ENCODE data around the gene NEDD4L.

Gene NEDD4L

DNA sequence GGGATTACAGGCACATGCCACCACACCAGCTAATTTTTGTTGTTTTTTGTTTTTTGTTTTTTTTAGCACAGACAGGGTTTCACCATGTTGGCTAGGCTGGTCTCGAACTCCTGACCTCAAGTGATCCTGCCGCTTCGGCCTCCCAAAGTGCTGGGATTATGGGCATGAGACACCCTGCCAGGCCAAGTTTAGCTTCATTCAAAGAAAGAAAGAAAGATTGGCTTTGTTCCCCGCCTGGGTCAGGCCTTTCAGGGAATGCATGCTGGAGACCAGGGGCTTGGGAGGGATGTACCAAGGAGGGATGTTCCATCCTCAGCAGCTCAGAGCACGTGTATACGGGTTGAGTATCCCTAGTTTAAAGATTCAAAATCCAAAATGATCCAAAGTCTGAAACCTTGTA is 301.8 kb downstream of the NEDD4L start:
- no peaks in the 10 kb centered on the region for H4K20me1 ChIP-seq (ENCODE audit: low read depth, low read length)
- no peak overlapping the region for H3K4me3 ChIP-seq (ENCODE audit: insufficient read depth, low read length, poor library complexity, severe bottlenecking)
- H2AFZ ChIP-seq (ENCODE audit: low read depth, low read length, severe bottlenecking), result no peak overlapping the region
- no peaks in the 10 kb centered on the region for H3K9me2 ChIP-seq (replicated peaks; ENCODE audit: insufficient read depth, low read length)
- no peak overlapping the region for H3K4me2 ChIP-seq (ENCODE audit: low read depth, low read length, poor library complexity, severe bottlenecking)
- H3K9ac ChIP-seq (ENCODE audit: low read length), result no peak overlapping the region
- no peaks in the 10 kb centered on the region for H3K27me3 ChIP-seq (ENCODE audit: low read length)
- H3K79me2 ChIP-seq (ENCODE audit: insufficient read depth, low read length), result no peaks in the 10 kb centered on the region
- H3F3A ChIP-seq (ENCODE audit: insufficient read depth), result no peaks in the 10 kb centered on the region
- no peaks in the 10 kb centered on the region for H3K9me3 ChIP-seq (ENCODE audit: insufficient read depth, low read length)
- H3K36me3 ChIP-seq (ENCODE audit: low read length), result no peaks in the 10 kb centered on the region
- TF ChIP-seq, protein P1, sequence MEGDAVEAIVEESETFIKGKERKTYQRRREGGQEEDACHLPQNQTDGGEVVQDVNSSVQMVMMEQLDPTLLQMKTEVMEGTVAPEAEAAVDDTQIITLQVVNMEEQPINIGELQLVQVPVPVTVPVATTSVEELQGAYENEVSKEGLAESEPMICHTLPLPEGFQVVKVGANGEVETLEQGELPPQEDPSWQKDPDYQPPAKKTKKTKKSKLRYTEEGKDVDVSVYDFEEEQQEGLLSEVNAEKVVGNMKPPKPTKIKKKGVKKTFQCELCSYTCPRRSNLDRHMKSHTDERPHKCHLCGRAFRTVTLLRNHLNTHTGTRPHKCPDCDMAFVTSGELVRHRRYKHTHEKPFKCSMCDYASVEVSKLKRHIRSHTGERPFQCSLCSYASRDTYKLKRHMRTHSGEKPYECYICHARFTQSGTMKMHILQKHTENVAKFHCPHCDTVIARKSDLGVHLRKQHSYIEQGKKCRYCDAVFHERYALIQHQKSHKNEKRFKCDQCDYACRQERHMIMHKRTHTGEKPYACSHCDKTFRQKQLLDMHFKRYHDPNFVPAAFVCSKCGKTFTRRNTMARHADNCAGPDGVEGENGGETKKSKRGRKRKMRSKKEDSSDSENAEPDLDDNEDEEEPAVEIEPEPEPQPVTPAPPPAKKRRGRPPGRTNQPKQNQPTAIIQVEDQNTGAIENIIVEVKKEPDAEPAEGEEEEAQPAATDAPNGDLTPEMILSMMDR (IDR thresholded peaks at IDR 0.05; ENCODE audit: insufficient read depth, low read length, poor library complexity, severe bottlenecking), result no peak
- no peak for TF ChIP-seq EZH2phosphoT487 (conservative IDR thresholded peaks at IDR 0.05; ENCODE audit: low read length)
- no peak overlapping the region for H3K27ac ChIP-seq (ENCODE audit: low read depth, low read length)

DNA sequence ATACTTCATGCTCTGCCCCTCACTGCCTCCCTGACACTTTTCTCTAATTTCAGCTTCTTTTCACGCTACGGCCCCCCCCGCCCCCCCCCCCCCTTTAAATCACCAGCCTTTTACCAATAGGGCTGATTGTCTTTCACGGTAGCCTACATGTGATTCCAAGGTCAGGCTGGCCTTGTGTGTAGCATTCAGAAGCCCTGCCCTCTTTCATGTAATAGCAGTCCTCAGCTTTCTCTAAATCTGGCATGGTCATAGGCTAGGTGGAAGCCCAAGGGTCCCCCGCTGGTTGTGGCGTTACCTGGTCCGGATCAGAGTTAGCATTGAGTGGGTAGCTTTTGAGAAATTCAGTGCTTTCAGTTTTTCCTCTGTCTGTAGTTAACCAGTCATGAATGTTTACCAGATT is 303.1 kb downstream of the NEDD4L start:
- no peak overlapping the region for H3K4me3 ChIP-seq (ENCODE audit: insufficient read depth, low read length, poor library complexity, severe bottlenecking)

DNA sequence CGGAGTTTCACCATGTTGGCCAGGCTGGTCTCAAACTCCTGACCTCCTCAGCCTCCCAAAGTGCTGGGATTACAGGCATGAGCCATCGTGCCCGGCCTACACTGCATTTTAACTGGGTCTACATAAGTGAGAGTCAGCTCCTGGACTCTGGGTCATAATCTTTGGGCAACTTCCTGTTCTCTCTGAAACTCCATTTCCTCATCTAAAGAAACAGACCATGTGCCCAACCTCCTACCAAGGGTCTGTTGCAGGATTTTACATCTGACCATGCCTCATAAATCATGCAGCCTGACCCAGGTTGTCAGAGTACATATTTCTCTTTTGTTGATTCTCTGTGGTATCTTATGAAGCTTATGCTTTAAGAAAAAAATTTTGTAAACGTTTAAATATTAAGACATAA is 304.5 kb downstream of the NEDD4L start:
- Histone ChIP-seq H4K20me1 (ENCODE audit: low read depth, low read length) (no peaks in the 10 kb centered on the region), H3K27me3 (ENCODE audit: low read length) (no peaks in the 10 kb centered on the region), H3K4me2 (ENCODE audit: low read depth, low read length, poor library complexity, severe bottlenecking) (no peak overlapping the region), H3K9ac (ENCODE audit: low read length) (no peak overlapping the region), H3K9me3 (ENCODE audit: insufficient read depth, low read length) (no peaks in the 10 kb centered on the region), H3K9me2 (replicated peaks; ENCODE audit: insufficient read depth, low read length) (no peaks in the 10 kb centered on the region), H3F3A (ENCODE audit: insufficient read depth) (no peaks in the 10 kb centered on the region), H3K27ac (ENCODE audit: low read depth, low read length) (no peak overlapping the region), H3K4me3 (ENCODE audit: insufficient read depth, low read length, poor library complexity, severe bottlenecking) (no peak overlapping the region), H3K36me3 (ENCODE audit: low read length) (no peaks in the 10 kb centered on the region), H3K79me2 (ENCODE audit: insufficient read depth, low read length) (no peaks in the 10 kb centered on the region), H2AFZ (ENCODE audit: low read depth, low read length, severe bottlenecking) (no peak overlapping the region)
- TF ChIP-seq EZH2phosphoT487 (conservative IDR thresholded peaks at IDR 0.05; ENCODE audit: low read length), result no peak

More for the DNA sequence above, 303.1 kb downstream of the NEDD4L start:
- H3F3A ChIP-seq (ENCODE audit: insufficient read depth), result no peaks in the 10 kb centered on the region
- no peaks in the 10 kb centered on the region for H3K9me2 ChIP-seq (replicated peaks; ENCODE audit: insufficient read depth, low read length)
- H3K9me3 ChIP-seq (ENCODE audit: insufficient read depth, low read length), result no peaks in the 10 kb centered on the region
- H3K79me2 ChIP-seq (ENCODE audit: insufficient read depth, low read length), result no peaks in the 10 kb centered on the region
- TF ChIP-seq EZH2phosphoT487 (conservative IDR thresholded peaks at IDR 0.05; ENCODE audit: low read length), result no peak
- TF ChIP-seq, protein P1 (IDR thresholded peaks at IDR 0.05; ENCODE audit: insufficient read depth, low read length, poor library complexity, severe bottlenecking), result no peak
- H2AFZ ChIP-seq (ENCODE audit: low read depth, low read length, severe bottlenecking), result no peak overlapping the region
- H4K20me1 ChIP-seq (ENCODE audit: low read depth, low read length), result no peaks in the 10 kb centered on the region
- no peaks in the 10 kb centered on the region for H3K36me3 ChIP-seq (ENCODE audit: low read length)
- H3K9ac ChIP-seq (ENCODE audit: low read length), result no peak overlapping the region
- H3K4me2 ChIP-seq (ENCODE audit: low read depth, low read length, poor library complexity, severe bottlenecking), result no peak overlapping the region
- no peaks in the 10 kb centered on the region for H3K27me3 ChIP-seq (ENCODE audit: low read length)
- H3K27ac ChIP-seq (ENCODE audit: low read depth, low read length), result no peak overlapping the region

DNA sequence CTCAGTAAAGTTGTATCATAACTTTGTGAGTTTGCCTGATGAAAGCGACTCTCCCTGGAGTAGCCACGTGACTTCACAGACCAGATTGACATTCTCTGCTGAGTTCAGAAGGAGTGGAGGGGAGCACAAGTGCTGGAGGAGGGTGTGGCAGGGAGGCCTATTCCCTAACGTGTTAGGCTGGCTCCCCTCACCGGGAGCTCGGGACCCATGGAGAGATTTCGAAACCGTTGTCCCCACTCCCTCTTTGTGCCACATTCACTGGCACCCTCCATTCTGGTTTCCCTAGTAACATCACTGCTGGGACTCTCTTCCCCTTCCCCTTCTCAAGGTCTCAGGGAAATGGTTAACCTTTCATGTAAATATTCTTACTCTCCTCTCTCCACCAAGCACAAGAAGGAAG is 304.9 kb downstream of the NEDD4L start:
- H2AFZ ChIP-seq (ENCODE audit: low read depth, low read length, severe bottlenecking), result no peak overlapping the region
- no peak overlapping the region for H3K4me3 ChIP-seq (ENCODE audit: insufficient read depth, low read length, poor library complexity, severe bottlenecking)
- TF ChIP-seq, protein P1 (IDR thresholded peaks at IDR 0.05; ENCODE audit: insufficient read depth, low read length, poor library complexity, severe bottlenecking), result no peak
- TF ChIP-seq EZH2phosphoT487 (conservative IDR thresholded peaks at IDR 0.05; ENCODE audit: low read length), result no peak
- no peaks in the 10 kb centered on the region for H3K79me2 ChIP-seq (ENCODE audit: insufficient read depth, low read length)
- no peaks in the 10 kb centered on the region for H3K27me3 ChIP-seq (ENCODE audit: low read length)
- H3K9ac ChIP-seq (ENCODE audit: low read length), result no peak overlapping the region
- no peak overlapping the region for H3K27ac ChIP-seq (ENCODE audit: low read depth, low read length)
- H3K4me2 ChIP-seq (ENCODE audit: low read depth, low read length, poor library complexity, severe bottlenecking), result no peak overlapping the region
- H3F3A ChIP-seq (ENCODE audit: insufficient read depth), result no peaks in the 10 kb centered on the region
- H3K9me3 ChIP-seq (ENCODE audit: insufficient read depth, low read length), result no peaks in the 10 kb centered on the region
- no peaks in the 10 kb centered on the region for H3K9me2 ChIP-seq (replicated peaks; ENCODE audit: insufficient read depth, low read length)
- H3K36me3 ChIP-seq (ENCODE audit: low read length), result no peaks in the 10 kb centered on the region
- H4K20me1 ChIP-seq (ENCODE audit: low read depth, low read length), result no peaks in the 10 kb centered on the region
